ENCODE data around the gene DOC2B. TPM values are rescaled to one million over a fixed set of nuclear protein-coding genes. Genes with fewer than 3 reads are reported as not detected.

DOC2B gene
- total and polyA plus RNA-seq, 5 donors from 2014 or later, result not detected

GRCh38 chr17:162689-163088 is 18.8 kb downstream of the DOC2B start:
- Mint-ChIP-seq H3K27ac (no peak overlapping the region), H3K36me3 (no peaks in the 10 kb centered on the region), H3K4me3 (no peak overlapping the region), H3K4me1 (no peaks in the 10 kb centered on the region), H3K9me3 (no peaks in the 10 kb centered on the region), H3K27me3 (no peaks in the 10 kb centered on the region)
- DNase-seq (no peak), ATAC-seq (ENCODE audit: low read depth in 2 of 2) (no peak)
- no peaks in the 10 kb centered on the region for H3K27me3 ChIP-seq (ENCODE audit: control insufficient read depth, insufficient read depth, low read length)
- H3K9me3 ChIP-seq (ENCODE audit: control insufficient read depth in 2 of 2, low read length in 2 of 2), result no peaks in the 10 kb centered on the region
- no peaks in the 10 kb centered on the region for H3K36me3 ChIP-seq (ENCODE audit: control insufficient read depth, insufficient read depth, low read length)
- no peaks in the 10 kb centered on the region for H3K4me1 ChIP-seq (ENCODE audit: control insufficient read depth, insufficient read depth, low read length, poor library complexity, severe bottlenecking)
- no peak overlapping the region for H3K4me3 ChIP-seq (ENCODE audit: low read depth, low read length)
- no peak overlapping the region for H3K27ac ChIP-seq (ENCODE audit: insufficient read depth, low read length, poor library complexity, severe bottlenecking)

DNA sequence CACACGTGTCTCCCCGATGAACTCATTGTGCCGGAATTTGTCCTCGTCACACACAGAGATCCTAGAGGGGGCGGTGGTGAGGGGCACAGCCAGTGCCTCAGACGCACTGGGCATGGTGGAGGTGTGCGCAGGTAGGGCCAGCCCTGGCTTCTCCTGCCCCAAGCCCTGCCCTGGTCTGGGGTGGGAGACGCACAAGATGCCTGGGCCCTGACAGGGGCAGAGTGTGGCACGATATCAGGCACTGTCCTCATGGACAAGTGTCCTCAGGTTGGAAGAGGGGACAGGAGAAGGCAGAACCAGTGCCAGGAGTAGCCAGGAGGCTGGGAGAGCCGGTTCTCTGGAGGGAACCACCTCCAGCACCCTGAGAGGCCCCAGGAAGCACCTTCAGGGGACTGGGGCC is 20.0 kb downstream of the DOC2B start:
- Histone ChIP-seq H3K4me3 (ENCODE audit: low read depth, low read length) (no peak overlapping the region), H3K27ac (ENCODE audit: insufficient read depth, low read length, poor library complexity, severe bottlenecking) (no peak overlapping the region), H3K36me3 (ENCODE audit: control insufficient read depth, insufficient read depth, low read length) (no peaks in the 10 kb centered on the region), H3K4me1 (ENCODE audit: control insufficient read depth, insufficient read depth, low read length, poor library complexity, severe bottlenecking) (no peaks in the 10 kb centered on the region), H3K27me3 (ENCODE audit: control insufficient read depth, insufficient read depth, low read length) (no peaks in the 10 kb centered on the region), H3K9me3 (ENCODE audit: control insufficient read depth in 2 of 2, low read length in 2 of 2) (no peaks in the 10 kb centered on the region)
- Mint-ChIP-seq H3K36me3 (no peaks in the 10 kb centered on the region), H3K9me3 (no peaks in the 10 kb centered on the region), H3K27ac (no peak overlapping the region), H3K4me1 (no peaks in the 10 kb centered on the region), H3K27me3 (no peaks in the 10 kb centered on the region), H3K4me3 (no peak overlapping the region)
- DNase-seq (no peak), ATAC-seq (ENCODE audit: low read depth in 2 of 2) (no peak)

DNA sequence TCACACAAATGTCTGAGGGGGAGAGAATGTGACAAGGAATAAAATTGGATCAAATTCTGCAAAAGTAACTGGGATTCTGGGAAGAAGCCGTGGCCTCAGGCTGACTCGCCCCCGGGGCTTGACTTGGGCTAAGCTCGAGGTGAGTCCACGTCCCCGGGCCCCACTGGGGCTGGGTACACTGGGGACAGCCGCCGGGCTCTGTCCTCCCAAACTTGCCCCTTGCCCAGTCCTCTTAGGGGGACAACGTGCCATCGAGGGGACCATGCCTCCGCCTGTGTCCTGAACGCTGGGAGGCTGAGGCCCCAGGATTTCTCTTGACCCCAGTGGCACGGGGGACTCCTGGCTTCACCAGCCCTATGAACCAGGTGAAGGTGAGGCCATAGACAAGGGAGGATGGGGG is 21.1 kb downstream of the DOC2B start:
- no peak overlapping the region for H3K27ac ChIP-seq (ENCODE audit: insufficient read depth, low read length, poor library complexity, severe bottlenecking)
- Mint-ChIP-seq H3K9me3 (no peaks in the 10 kb centered on the region), H3K27ac (no peak overlapping the region), H3K4me1 (no peaks in the 10 kb centered on the region), H3K4me3 (no peak overlapping the region), H3K36me3 (no peaks in the 10 kb centered on the region), H3K27me3 (no peaks in the 10 kb centered on the region)
- no peaks in the 10 kb centered on the region for H3K36me3 ChIP-seq (ENCODE audit: control insufficient read depth, insufficient read depth, low read length)
- ATAC-seq (ENCODE audit: low read depth in 2 of 2) (no peak), DNase-seq (no peak)
- no peaks in the 10 kb centered on the region for H3K4me1 ChIP-seq (ENCODE audit: control insufficient read depth, insufficient read depth, low read length, poor library complexity, severe bottlenecking)
- H3K9me3 ChIP-seq (ENCODE audit: control insufficient read depth in 2 of 2, low read length in 2 of 2), result no peaks in the 10 kb centered on the region
- no peak overlapping the region for H3K4me3 ChIP-seq (ENCODE audit: low read depth, low read length)
- no peaks in the 10 kb centered on the region for H3K27me3 ChIP-seq (ENCODE audit: control insufficient read depth, insufficient read depth, low read length)

DNA sequence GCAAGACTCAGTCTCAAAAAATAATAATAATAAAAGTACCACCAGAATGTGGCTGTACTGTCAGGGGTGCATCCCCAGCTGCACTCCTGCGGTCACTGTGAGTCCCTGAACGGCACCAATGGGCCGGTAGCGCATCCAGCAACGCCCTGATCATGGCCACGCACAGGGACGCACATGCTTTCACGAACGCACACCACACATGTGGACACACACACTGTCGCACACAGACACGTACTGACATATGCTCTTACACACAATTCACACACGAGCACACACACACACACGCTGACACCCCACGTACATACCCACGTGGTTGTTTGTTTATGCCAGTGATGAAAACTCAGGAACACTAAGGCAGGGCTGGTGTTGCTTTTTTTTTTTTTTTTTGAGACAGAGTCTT is 21.8 kb downstream of the DOC2B start:
- H3K4me1 ChIP-seq (ENCODE audit: control insufficient read depth, insufficient read depth, low read length, poor library complexity, severe bottlenecking), result no peaks in the 10 kb centered on the region
- no peak overlapping the region for H3K27ac ChIP-seq (ENCODE audit: insufficient read depth, low read length, poor library complexity, severe bottlenecking)
- ATAC-seq (ENCODE audit: low read depth in 2 of 2), result no peak
- no peaks in the 10 kb centered on the region for H3K27me3 ChIP-seq (ENCODE audit: control insufficient read depth, insufficient read depth, low read length)
- no peaks in the 10 kb centered on the region for H3K9me3 Mint-ChIP-seq
- DNase-seq, result no peak
- H3K4me3 ChIP-seq (ENCODE audit: low read depth, low read length), result no peak overlapping the region
- no peaks in the 10 kb centered on the region for H3K36me3 Mint-ChIP-seq
- H3K27me3 Mint-ChIP-seq, result no peaks in the 10 kb centered on the region
- H3K9me3 ChIP-seq (ENCODE audit: control insufficient read depth in 2 of 2, low read length in 2 of 2), result no peaks in the 10 kb centered on the region
- H3K4me3 Mint-ChIP-seq, result no peak overlapping the region
- H3K27ac Mint-ChIP-seq, result no peak overlapping the region
- H3K36me3 ChIP-seq (ENCODE audit: control insufficient read depth, insufficient read depth, low read length), result no peaks in the 10 kb centered on the region
- H3K4me1 Mint-ChIP-seq, result no peaks in the 10 kb centered on the region

GRCh38 chr17:158379-158778 is 23.1 kb downstream of the DOC2B start:
- H3K4me1 ChIP-seq (ENCODE audit: control insufficient read depth, insufficient read depth, low read length, poor library complexity, severe bottlenecking), result no peaks in the 10 kb centered on the region
- no peaks in the 10 kb centered on the region for H3K36me3 ChIP-seq (ENCODE audit: control insufficient read depth, insufficient read depth, low read length)
- H3K9me3 ChIP-seq (ENCODE audit: control insufficient read depth in 2 of 2, low read length in 2 of 2), result no peaks in the 10 kb centered on the region
- Mint-ChIP-seq H3K36me3 (no peaks in the 10 kb centered on the region), H3K4me3 (no peak overlapping the region), H3K4me1 (no peaks in the 10 kb centered on the region), H3K27me3 (no peaks in the 10 kb centered on the region), H3K9me3 (no peaks in the 10 kb centered on the region), H3K27ac (peak overlapping the region in 1 of 3 donors; percentile 20)
- ATAC-seq (ENCODE audit: low read depth in 2 of 2) (no peak), DNase-seq (no peak)
- no peak overlapping the region for H3K4me3 ChIP-seq (ENCODE audit: low read depth, low read length)
- H3K27ac ChIP-seq (ENCODE audit: insufficient read depth, low read length, poor library complexity, severe bottlenecking), result no peak overlapping the region
- H3K27me3 ChIP-seq (ENCODE audit: control insufficient read depth, insufficient read depth, low read length), result no peaks in the 10 kb centered on the region

- Histone ChIP-seq H3K36me3 (ENCODE audit: control insufficient read depth, insufficient read depth, low read length) (no peaks in the 10 kb centered on the region), H3K9me3 (ENCODE audit: control insufficient read depth in 2 of 2, low read length in 2 of 2) (no peaks in the 10 kb centered on the region), H3K4me1 (ENCODE audit: control insufficient read depth, insufficient read depth, low read length, poor library complexity, severe bottlenecking) (no peaks in the 10 kb centered on the region), H3K4me3 (ENCODE audit: low read depth, low read length) (no peak overlapping the region), H3K27ac (ENCODE audit: insufficient read depth, low read length, poor library complexity, severe bottlenecking) (no peak overlapping the region), H3K27me3 (ENCODE audit: control insufficient read depth, insufficient read depth, low read length) (no peaks in the 10 kb centered on the region)
- Mint-ChIP-seq H3K36me3 (no peaks in the 10 kb centered on the region), H3K27ac (no peak overlapping the region), H3K4me3 (no peak overlapping the region), H3K9me3 (no peaks in the 10 kb centered on the region), H3K4me1 (no peaks in the 10 kb centered on the region), H3K27me3 (no peaks in the 10 kb centered on the region)
- DNase-seq, result no peak
- no peak for ATAC-seq (ENCODE audit: low read depth in 2 of 2)
Measured at GRCh38 chr17:157901-158300, 23.5 kb downstream of the DOC2B start.

DNA sequence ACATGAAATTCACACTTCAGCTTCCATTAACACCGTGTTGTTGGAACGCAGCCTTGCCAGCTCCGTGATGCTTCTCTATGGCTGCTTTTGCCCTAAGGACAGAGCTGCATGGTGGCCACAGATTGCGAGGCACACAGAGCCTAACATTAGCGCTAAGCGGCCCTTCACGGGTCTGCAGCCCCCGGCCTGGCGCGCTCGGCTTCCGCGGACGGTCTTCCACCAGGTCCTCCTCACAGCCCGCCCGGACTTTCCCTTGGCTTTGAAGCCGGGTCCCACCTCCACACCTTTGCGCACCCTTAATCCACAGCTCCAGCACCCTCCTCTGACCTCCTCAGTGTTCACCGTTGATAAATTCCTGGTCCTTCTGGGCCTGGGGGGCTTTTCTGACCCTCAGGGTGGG is 24.5 kb downstream of the DOC2B start:
- Histone ChIP-seq H3K27ac (ENCODE audit: insufficient read depth, low read length, poor library complexity, severe bottlenecking) (no peak overlapping the region), H3K27me3 (ENCODE audit: control insufficient read depth, insufficient read depth, low read length) (no peaks in the 10 kb centered on the region), H3K4me1 (ENCODE audit: control insufficient read depth, insufficient read depth, low read length, poor library complexity, severe bottlenecking) (no peaks in the 10 kb centered on the region), H3K9me3 (ENCODE audit: control insufficient read depth in 2 of 2, low read length in 2 of 2) (no peaks in the 10 kb centered on the region), H3K4me3 (ENCODE audit: low read depth, low read length) (no peak overlapping the region), H3K36me3 (ENCODE audit: control insufficient read depth, insufficient read depth, low read length) (no peaks in the 10 kb centered on the region)
- Mint-ChIP-seq H3K36me3 (no peaks in the 10 kb centered on the region), H3K9me3 (no peaks in the 10 kb centered on the region), H3K27me3 (no peaks in the 10 kb centered on the region), H3K27ac (peak overlapping the region in 1 of 3 donors; percentile 5), H3K4me3 (no peak overlapping the region), H3K4me1 (no peaks in the 10 kb centered on the region)
- ATAC-seq (ENCODE audit: low read depth in 2 of 2) (no peak), DNase-seq (no peak)

- DNase-seq (no peak), ATAC-seq (ENCODE audit: low read depth in 2 of 2) (no peak)
- Histone ChIP-seq H3K4me3 (ENCODE audit: low read depth, low read length) (no peak overlapping the region), H3K9me3 (ENCODE audit: control insufficient read depth in 2 of 2, low read length in 2 of 2) (no peaks in the 10 kb centered on the region), H3K27ac (ENCODE audit: insufficient read depth, low read length, poor library complexity, severe bottlenecking) (no peak overlapping the region), H3K27me3 (ENCODE audit: control insufficient read depth, insufficient read depth, low read length) (no peaks in the 10 kb centered on the region), H3K4me1 (ENCODE audit: control insufficient read depth, insufficient read depth, low read length, poor library complexity, severe bottlenecking) (no peaks in the 10 kb centered on the region), H3K36me3 (ENCODE audit: control insufficient read depth, insufficient read depth, low read length) (no peaks in the 10 kb centered on the region)
- Mint-ChIP-seq H3K4me1 (no peaks in the 10 kb centered on the region), H3K9me3 (no peaks in the 10 kb centered on the region), H3K36me3 (no peaks in the 10 kb centered on the region), H3K4me3 (no peak overlapping the region), H3K27me3 (no peaks in the 10 kb centered on the region), H3K27ac (no peak overlapping the region)
Measured at GRCh38 chr17:156094-156621, 25.3 kb downstream of the DOC2B start.

Data from CD4-positive, CD25-positive, alpha-beta regulatory T cell (primary cell).